Loucy (cell line): Measurements from ENCODE around the gene PSMG4.

ENCODE experiments used
- H2AFZ ChIP-seq: fragments of 200-600 bp; sonication (generic); 2 replicates; pipeline ENCODE4 v1.6.0; 2016; ENCODE audit warnings: antibody characterized with exemption, mild to moderate bottlenecking, low read length, moderate library complexity
- H3F3A ChIP-seq: fragments of 200-600 bp; 2 replicates; pipeline ENCODE4 v1.6.0; 2016; ENCODE audit warnings: antibody characterized with exemption, low read depth, mild to moderate bottlenecking
- H3K27me3 ChIP-seq: fragments of 200-600 bp; sonication (generic); 2 replicates; pipeline ENCODE4 v1.6.1; 2014; ENCODE audit warnings: low read length, mild to moderate bottlenecking; ENCODE audit not compliant: insufficient read depth, poor library complexity, severe bottlenecking
- H3K36me3 ChIP-seq: fragments of 200-600 bp; sonication (generic); 2 replicates; pipeline ENCODE4 v1.6.1; 2016; ENCODE audit warnings: low read length; ENCODE audit not compliant: insufficient read depth
- H3K4me1 ChIP-seq: fragments of 200-600 bp; sonication (generic); 2 replicates; pipeline ENCODE4 v1.5.1; 2014; ENCODE audit warnings: low read length, mild to moderate bottlenecking; ENCODE audit not compliant: insufficient read depth, poor library complexity, severe bottlenecking
- H3K4me2 ChIP-seq: fragments of 200-600 bp; sonication (generic); 2 replicates; pipeline ENCODE4 v1.6.0; 2014; ENCODE audit warnings: antibody characterized with exemption, low read length, low read depth, mild to moderate bottlenecking; ENCODE audit not compliant: poor library complexity, severe bottlenecking
- H3K4me3 ChIP-seq: fragments of 200-600 bp; sonication (generic); 2 replicates; pipeline ENCODE4 v1.5.1; 2014; ENCODE audit warnings: low read length, mild to moderate bottlenecking, mixed read lengths; ENCODE audit not compliant: poor library complexity, severe bottlenecking
- H3K79me2 ChIP-seq: fragments of 200-600 bp; sonication (generic); 2 replicates; pipeline ENCODE4 v1.6.1; 2014; ENCODE audit warnings: low read length; ENCODE audit not compliant: insufficient read depth
- H3K9ac ChIP-seq: fragments of 200-600 bp; sonication (generic); 2 replicates; pipeline ENCODE4 v1.6.0; 2014; ENCODE audit warnings: mild to moderate bottlenecking, low read depth, low read length, moderate library complexity; ENCODE audit not compliant: poor library complexity, severe bottlenecking
- H3K9me2 ChIP-seq: fragments of 200-600 bp; sonication (generic); replicated peaks from 2 replicates; pipeline ENCODE4 v1.6.1; 2016; ENCODE audit warnings: low read depth, low read length, mixed read lengths
- H3K9me3 ChIP-seq: fragments of 200-600 bp; sonication (generic); 2 replicates; pipeline ENCODE4 v1.6.1; 2014; ENCODE audit warnings: mild to moderate bottlenecking, antibody characterized with exemption, low read length, low read depth; ENCODE audit not compliant: insufficient read depth
- H4K20me1 ChIP-seq: fragments of 200-600 bp; sonication (generic); 2 replicates; pipeline ENCODE4 v1.6.0; 2014; ENCODE audit warnings: antibody characterized with exemption, low read length, mild to moderate bottlenecking; ENCODE audit not compliant: insufficient read depth, poor library complexity, severe bottlenecking
- CTCF ChIP-seq: fragments of 200-600 bp; sonication (generic); conservative IDR thresholded peaks from 2 replicates; pipeline ENCODE4 v1.5.1; 2014; ENCODE audit warnings: mild to moderate bottlenecking, antibody characterized with exemption, low read length
- EZH2phosphoT487 ChIP-seq: fragments of 200-600 bp; IDR thresholded peaks from 2 replicates; pipeline ENCODE4 v1.6.1; 2018; ENCODE audit warnings: antibody characterized with exemption, mild to moderate bottlenecking, moderate library complexity, borderline replicate concordance

The PSMG4 gene

GRCh38 chr6:3265671-3266070 lies 6.9 kb downstream of the PSMG4 start:
- no peak for TF ChIP-seq EZH2phosphoT487
- TF ChIP-seq CTCF: no peak
- H3K4me1 ChIP-seq: peaks cover 37% of the 10 kb centered on the region
- no peaks in the 10 kb centered on the region for H3K9me2 ChIP-seq
- H3K9ac ChIP-seq: no peak overlapping the region
- H3K4me3 ChIP-seq: no peak overlapping the region
- peaks cover 31% of the 10 kb centered on the region; the same call in 1 of the 2 replicates for H3K36me3 ChIP-seq
- H3K27me3 ChIP-seq: no peaks in the 10 kb centered on the region
- H3K9me3 ChIP-seq: no peaks in the 10 kb centered on the region
- no peaks in the 10 kb centered on the region for H3F3A ChIP-seq
- no peak overlapping the region for H3K4me2 ChIP-seq
- H3K79me2 ChIP-seq: peaks cover 80% of the 10 kb centered on the region
- H4K20me1 ChIP-seq: peaks cover 29% of the 10 kb centered on the region
- no peak overlapping the region for H2AFZ ChIP-seq

- Histone ChIP-seq H3K4me1 (peaks cover 32% of the 10 kb centered on the region), H3K4me3 (no peak overlapping the region), H3K27me3 (no peaks in the 10 kb centered on the region), H3K79me2 (peaks cover 75% of the 10 kb centered on the region), H4K20me1 (peaks cover 24% of the 10 kb centered on the region), H3K9me2 (no peaks in the 10 kb centered on the region), H3K9ac (no peak overlapping the region), H2AFZ (no peak overlapping the region), H3K4me2 (no peak overlapping the region), H3F3A (no peaks in the 10 kb centered on the region), H3K9me3 (no peaks in the 10 kb centered on the region), H3K36me3 (peaks cover 36% of the 10 kb centered on the region; the same call in 1 of the 2 replicates)
- no peak for TF ChIP-seq CTCF
- no peak for TF ChIP-seq EZH2phosphoT487
These were observed 7.4 kb downstream of the PSMG4 start for GRCh38 chr6:3266170-3266569.

GRCh38 chr6:3267162-3267561 lies 8.4 kb downstream of the PSMG4 start:
- H3F3A ChIP-seq: no peaks in the 10 kb centered on the region
- H3K79me2 ChIP-seq: peaks cover 65% of the 10 kb centered on the region
- peaks cover 14% of the 10 kb centered on the region for H4K20me1 ChIP-seq
- H3K4me1 ChIP-seq: peaks cover 23% of the 10 kb centered on the region
- H3K4me2 ChIP-seq: no peak overlapping the region
- H3K27me3 ChIP-seq: no peaks in the 10 kb centered on the region
- no peaks in the 10 kb centered on the region for H3K9me2 ChIP-seq
- H2AFZ ChIP-seq: no peak overlapping the region
- TF ChIP-seq EZH2phosphoT487 (no peak), CTCF (no peak)
- H3K9me3 ChIP-seq: no peaks in the 10 kb centered on the region
- H3K4me3 ChIP-seq: no peak overlapping the region
- H3K9ac ChIP-seq: no peak overlapping the region
- peaks cover 46% of the 10 kb centered on the region; the same call in 1 of the 2 replicates for H3K36me3 ChIP-seq
